ENCODE results near the gene MED16. TPM values are rescaled to one million over a fixed set of nuclear protein-coding genes. Genes with fewer than 3 reads are reported as not detected.
A peak's percentile ranks its signal among the peaks of the same experiment; 100 is the strongest.

Gene MED16, protein sequence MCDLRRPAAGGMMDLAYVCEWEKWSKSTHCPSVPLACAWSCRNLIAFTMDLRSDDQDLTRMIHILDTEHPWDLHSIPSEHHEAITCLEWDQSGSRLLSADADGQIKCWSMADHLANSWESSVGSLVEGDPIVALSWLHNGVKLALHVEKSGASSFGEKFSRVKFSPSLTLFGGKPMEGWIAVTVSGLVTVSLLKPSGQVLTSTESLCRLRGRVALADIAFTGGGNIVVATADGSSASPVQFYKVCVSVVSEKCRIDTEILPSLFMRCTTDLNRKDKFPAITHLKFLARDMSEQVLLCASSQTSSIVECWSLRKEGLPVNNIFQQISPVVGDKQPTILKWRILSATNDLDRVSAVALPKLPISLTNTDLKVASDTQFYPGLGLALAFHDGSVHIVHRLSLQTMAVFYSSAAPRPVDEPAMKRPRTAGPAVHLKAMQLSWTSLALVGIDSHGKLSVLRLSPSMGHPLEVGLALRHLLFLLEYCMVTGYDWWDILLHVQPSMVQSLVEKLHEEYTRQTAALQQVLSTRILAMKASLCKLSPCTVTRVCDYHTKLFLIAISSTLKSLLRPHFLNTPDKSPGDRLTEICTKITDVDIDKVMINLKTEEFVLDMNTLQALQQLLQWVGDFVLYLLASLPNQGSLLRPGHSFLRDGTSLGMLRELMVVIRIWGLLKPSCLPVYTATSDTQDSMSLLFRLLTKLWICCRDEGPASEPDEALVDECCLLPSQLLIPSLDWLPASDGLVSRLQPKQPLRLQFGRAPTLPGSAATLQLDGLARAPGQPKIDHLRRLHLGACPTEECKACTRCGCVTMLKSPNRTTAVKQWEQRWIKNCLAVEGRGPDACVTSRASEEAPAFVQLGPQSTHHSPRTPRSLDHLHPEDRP
- 10 to 100 TPM; 47.0 to 66.5 (median 56.7) TPM for total RNA-seq
- polyA plus RNA-seq = 10 to 100 TPM; 30.7 to 55.8 (median 51.3) TPM
- long read RNA-seq, donor 1, transcript MED16-204 (15 exons, 3,420 nt) = major isoform, 30 of 67 reads
- long read RNA-seq, donor 1, partial matches to known transcripts = 25 of 67 reads
- long read RNA-seq, donor 1, other reads (novel, unspliced or antisense) = 6 of 67 reads
- long read RNA-seq, donor 2, transcript MED16-203 (16 exons, 2,922 nt) = minor isoform, 14 of 177 reads
- long read RNA-seq, donor 2, transcript MED16-204 (15 exons, 3,420 nt) = major isoform, 87 of 177 reads
- long read RNA-seq, donor 2, partial matches to known transcripts = 63 of 177 reads
- long read RNA-seq, donor 2, other reads (novel, unspliced or antisense) = 13 of 177 reads

DNA sequence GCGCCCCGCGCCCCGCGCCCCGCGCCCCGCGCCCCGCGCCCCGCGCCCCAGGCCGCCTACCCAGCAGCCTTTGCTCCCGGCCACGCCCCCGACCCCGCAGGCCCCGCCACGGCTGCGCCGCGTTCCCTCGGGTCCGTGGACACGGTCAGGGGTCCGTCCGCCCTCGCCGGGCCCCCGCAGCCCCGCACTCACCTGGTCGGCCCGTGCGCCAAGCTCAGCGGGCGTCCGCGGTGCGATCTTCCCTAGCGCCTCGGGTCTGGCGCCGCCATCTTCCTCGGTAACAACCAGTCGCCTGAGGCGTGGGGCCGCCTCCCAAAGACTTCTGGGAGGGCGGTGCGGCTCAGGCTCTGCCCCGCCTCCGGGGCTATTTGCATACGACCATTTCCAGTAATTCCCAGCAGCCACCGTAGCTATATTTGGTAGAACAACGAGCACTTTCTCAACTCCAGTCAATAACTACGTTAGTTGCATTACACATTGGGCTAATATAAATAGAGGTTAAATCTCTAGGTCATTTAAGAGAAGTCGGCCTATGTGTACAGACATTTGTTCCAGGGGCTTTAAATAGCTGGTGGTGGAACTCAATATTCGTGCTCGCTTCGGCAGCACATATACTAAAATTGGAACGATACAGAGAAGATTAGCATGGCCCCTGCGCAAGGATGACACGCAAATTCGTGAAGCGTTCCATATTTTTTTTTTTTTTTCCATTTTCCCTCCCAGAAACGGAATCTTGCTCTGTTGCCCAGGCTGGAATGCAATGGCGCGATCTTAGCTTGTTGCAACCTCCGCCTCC is at the start of gene MED16, which contains the start of gene RNU6-9:
TSS of gene MED16 (minus strand) at position 294 of the 796 bp plus-strand sequence. CDS start 2,056 bp downstream, outside the sequence.
TSS of gene RNU6-9 (plus strand) at position 591 of the 796 bp plus-strand sequence.
- TF ChIP-seq CTCF (IDR thresholded peaks at IDR 0.05) = no peak
- peak within 1 kb of the TSS; percentile 87 for H3K4me3 ChIP-seq
- 1% methylated on average over 32 to 68 of the region's 69 CpGs for WGBS, 3 donors
- peak; percentile 90 to 95 for DNase-seq
- H3K36me3 ChIP-seq (ENCODE audit: insufficient read depth in 1 of 2, low read depth in 1 of 2) = peaks cover 9 to 35% of the 10 kb centered on the region in 2 donors
- no peaks in the 10 kb centered on the region for H3K27me3 ChIP-seq (ENCODE audit: insufficient read depth in 3 of 3, low read length in 2 of 3)
- no peaks in the 10 kb centered on the region for H3K4me1 ChIP-seq
- H3K9me3 ChIP-seq = no peaks in the 10 kb centered on the region
- peak within 1 kb of the TSS; percentile 94 for H3K27ac ChIP-seq
- intact Hi-C loops (cut with DNase I) = no loop called here
- peak; percentile 96 to 98 (median 98) for ATAC-seq

- intact Hi-C loops (cut with DNase I) = no loop called here
- WGBS, 3 donors = 86 to 92% (median 91%) methylated on average over 32 of the region's 32 CpGs
- peaks cover 10% of the 10 kb centered on the region for H3K4me1 ChIP-seq
Measured at GRCh38 chr19:942133-942645, 49.2 kb upstream of the MED16 start.

DNA sequence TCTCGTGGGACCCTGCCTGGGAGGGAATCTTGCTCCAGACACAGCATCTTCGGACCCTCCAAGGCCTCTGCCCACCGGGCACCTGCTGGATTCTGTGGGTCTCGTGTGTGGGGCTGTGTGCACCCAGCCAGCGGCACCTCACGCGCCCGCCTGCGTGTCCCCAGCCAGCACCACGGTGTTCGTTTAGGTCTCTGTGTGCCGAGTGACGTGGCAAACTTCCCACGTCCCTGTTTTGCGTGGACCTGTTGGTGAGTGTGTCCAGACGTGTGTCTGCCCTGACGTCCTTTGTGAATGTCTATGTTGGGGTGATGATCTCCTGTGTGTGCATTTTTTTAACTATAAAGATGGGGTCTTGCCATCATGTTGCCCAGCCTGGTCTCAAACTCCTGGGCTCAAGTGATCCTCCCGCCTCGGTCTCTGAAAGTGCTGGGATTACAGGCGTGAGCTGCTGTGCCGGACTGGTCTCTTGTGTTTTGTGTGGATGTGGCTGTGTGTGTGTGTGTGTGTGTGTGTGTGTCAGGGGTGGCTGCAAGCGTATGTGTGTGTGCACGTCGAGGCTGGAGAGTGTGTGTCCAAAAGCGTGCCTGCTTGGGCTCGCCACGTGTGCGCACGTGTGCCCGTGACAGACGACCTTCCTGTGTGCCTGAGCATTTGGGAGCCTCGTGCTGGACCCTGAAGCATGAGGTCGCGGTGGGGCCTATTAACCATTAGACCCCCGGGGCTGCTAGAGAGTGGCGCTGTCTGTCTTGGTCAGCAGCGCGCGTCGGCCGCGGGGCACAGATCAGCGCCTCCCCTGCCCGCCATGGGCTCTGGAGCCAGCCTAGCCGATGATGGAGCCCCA is 48.5 kb upstream of the MED16 start:
- H3K4me1 ChIP-seq = peaks cover 10% of the 10 kb centered on the region
- H3K36me3 ChIP-seq (ENCODE audit: insufficient read depth in 1 of 2, low read depth in 1 of 2) = no peaks in the 10 kb centered on the region
- intact Hi-C loops (cut with DNase I) = no loop called here
- WGBS, 3 donors = 55 to 64% (median 64%) methylated on average over 43 to 45 of the region's 45 CpGs
- peak in 1 of 4 donors; percentile 6 for ATAC-seq
- DNase-seq = no peak
- peak overlapping the region; percentile 80 for H3K27ac ChIP-seq
- H3K4me3 ChIP-seq = peak overlapping the region; percentile 58
- peaks cover 0 to 1% (median 0%) of the 10 kb centered on the region in 3 donors for H3K27me3 ChIP-seq (ENCODE audit: insufficient read depth in 3 of 3, low read length in 2 of 3)
- no peaks in the 10 kb centered on the region for H3K9me3 ChIP-seq
- no peak for TF ChIP-seq CTCF (IDR thresholded peaks at IDR 0.05)

More at GRCh38 chr19:942133-942645, 49.2 kb upstream of the MED16 start:
- no peaks in the 10 kb centered on the region for H3K36me3 ChIP-seq (ENCODE audit: insufficient read depth in 1 of 2, low read depth in 1 of 2)
- peaks cover 0 to 1% (median 0%) of the 10 kb centered on the region in 3 donors for H3K27me3 ChIP-seq (ENCODE audit: insufficient read depth in 3 of 3, low read length in 2 of 3)
- H3K27ac ChIP-seq = no peak overlapping the region
- H3K4me3 ChIP-seq = no peak overlapping the region
- no peak for DNase-seq
- ATAC-seq = no peak
- TF ChIP-seq CTCF (IDR thresholded peaks at IDR 0.05) = no peak
- H3K9me3 ChIP-seq = no peaks in the 10 kb centered on the region
